Measurements from ENCODE around the gene CHEK2.
"Not testable (repeated sequence)": the region's sequence is repeated elsewhere in the genome, so short reads cannot be mapped to it uniquely, and the experiment has no call there.

- TF ChIP-seq, protein P1, sequence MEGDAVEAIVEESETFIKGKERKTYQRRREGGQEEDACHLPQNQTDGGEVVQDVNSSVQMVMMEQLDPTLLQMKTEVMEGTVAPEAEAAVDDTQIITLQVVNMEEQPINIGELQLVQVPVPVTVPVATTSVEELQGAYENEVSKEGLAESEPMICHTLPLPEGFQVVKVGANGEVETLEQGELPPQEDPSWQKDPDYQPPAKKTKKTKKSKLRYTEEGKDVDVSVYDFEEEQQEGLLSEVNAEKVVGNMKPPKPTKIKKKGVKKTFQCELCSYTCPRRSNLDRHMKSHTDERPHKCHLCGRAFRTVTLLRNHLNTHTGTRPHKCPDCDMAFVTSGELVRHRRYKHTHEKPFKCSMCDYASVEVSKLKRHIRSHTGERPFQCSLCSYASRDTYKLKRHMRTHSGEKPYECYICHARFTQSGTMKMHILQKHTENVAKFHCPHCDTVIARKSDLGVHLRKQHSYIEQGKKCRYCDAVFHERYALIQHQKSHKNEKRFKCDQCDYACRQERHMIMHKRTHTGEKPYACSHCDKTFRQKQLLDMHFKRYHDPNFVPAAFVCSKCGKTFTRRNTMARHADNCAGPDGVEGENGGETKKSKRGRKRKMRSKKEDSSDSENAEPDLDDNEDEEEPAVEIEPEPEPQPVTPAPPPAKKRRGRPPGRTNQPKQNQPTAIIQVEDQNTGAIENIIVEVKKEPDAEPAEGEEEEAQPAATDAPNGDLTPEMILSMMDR (conservative IDR thresholded peaks at IDR 0.05; ENCODE audit: low read depth, low read length): not testable (repeated sequence)
- not testable (repeated sequence) for TF ChIP-seq POLR2A (IDR thresholded peaks at IDR 0.05; ENCODE audit: low read depth, low read length); BHLHE40 (IDR thresholded peaks at IDR 0.05; ENCODE audit: low read depth, low read length); RCOR1 (IDR thresholded peaks at IDR 0.05; ENCODE audit: insufficient replicate concordance, low read length); FOS (IDR thresholded peaks at IDR 0.05; ENCODE audit: low read depth, low read length)
- TF ChIP-seq, protein P2, sequence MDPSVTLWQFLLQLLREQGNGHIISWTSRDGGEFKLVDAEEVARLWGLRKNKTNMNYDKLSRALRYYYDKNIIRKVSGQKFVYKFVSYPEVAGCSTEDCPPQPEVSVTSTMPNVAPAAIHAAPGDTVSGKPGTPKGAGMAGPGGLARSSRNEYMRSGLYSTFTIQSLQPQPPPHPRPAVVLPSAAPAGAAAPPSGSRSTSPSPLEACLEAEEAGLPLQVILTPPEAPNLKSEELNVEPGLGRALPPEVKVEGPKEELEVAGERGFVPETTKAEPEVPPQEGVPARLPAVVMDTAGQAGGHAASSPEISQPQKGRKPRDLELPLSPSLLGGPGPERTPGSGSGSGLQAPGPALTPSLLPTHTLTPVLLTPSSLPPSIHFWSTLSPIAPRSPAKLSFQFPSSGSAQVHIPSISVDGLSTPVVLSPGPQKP (IDR thresholded peaks at IDR 0.05; ENCODE audit: borderline replicate concordance, low read depth, low read length): not testable (repeated sequence)
Observed at GRCh38 chr22:28762000-28762399, 20.4 kb upstream of the CHEK2 start.
